ENCODE data around the gene ITGB1.

DNA sequence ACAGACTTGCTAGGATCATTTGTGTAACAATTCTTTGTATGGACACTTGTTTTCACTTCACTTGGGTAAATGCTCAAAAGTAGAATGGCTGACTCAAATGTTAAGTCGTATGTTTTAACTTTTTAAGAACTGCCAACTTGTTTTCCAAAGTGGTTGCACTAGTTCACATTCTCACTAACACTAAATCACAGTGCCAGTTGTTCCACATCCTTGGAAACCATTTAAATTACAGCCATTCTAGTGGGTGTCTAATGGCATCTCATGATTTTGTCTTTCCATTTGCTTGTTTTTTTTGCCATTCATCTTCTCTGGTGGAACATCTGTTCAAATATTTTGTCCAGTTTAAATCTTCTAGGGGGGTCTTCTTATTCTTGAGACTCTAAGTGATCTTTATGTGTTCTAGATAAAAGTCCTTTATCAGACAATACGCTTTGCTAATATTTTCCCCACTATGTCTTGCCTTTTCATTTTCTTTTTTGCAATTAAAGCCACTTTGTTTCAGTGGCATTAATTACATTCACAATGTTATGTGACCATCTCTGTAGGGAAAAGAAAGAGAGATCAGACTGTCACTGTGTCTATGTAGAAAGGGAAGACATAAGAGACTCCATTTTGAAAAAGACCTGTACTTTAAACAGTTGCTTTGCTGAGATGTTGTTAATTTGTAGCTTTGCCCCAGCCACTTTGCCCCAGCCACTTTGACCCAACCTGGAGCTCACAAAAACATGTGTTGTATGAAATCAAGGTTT is 63.9 kb downstream of the ITGB1 start:
- TF ChIP-seq, protein P1, sequence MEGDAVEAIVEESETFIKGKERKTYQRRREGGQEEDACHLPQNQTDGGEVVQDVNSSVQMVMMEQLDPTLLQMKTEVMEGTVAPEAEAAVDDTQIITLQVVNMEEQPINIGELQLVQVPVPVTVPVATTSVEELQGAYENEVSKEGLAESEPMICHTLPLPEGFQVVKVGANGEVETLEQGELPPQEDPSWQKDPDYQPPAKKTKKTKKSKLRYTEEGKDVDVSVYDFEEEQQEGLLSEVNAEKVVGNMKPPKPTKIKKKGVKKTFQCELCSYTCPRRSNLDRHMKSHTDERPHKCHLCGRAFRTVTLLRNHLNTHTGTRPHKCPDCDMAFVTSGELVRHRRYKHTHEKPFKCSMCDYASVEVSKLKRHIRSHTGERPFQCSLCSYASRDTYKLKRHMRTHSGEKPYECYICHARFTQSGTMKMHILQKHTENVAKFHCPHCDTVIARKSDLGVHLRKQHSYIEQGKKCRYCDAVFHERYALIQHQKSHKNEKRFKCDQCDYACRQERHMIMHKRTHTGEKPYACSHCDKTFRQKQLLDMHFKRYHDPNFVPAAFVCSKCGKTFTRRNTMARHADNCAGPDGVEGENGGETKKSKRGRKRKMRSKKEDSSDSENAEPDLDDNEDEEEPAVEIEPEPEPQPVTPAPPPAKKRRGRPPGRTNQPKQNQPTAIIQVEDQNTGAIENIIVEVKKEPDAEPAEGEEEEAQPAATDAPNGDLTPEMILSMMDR (conservative IDR thresholded peaks at IDR 0.05; ENCODE audit: low read depth in 2 of 2): no peak
- TF ChIP-seq POLR2AphosphoS5 (IDR thresholded peaks at IDR 0.05; ENCODE audit: low read depth) (no peak), CREB1 (CRISPR knock-in tag; IDR thresholded peaks at IDR 0.05; ENCODE audit: low read depth) (no peak), STAT1 (IDR thresholded peaks at IDR 0.05; ENCODE audit: unreplicated experiment) (no peak), EZH2 (IDR thresholded peaks at IDR 0.05; ENCODE audit: low read depth, unreplicated experiment) (no peak), JUNB (IDR thresholded peaks at IDR 0.05; ENCODE audit: unreplicated experiment) (no peak), EZH2phosphoT487 (IDR thresholded peaks at IDR 0.05; ENCODE audit: unreplicated experiment) (no peak), ZNF114 (CRISPR knock-in tag; IDR thresholded peaks at IDR 0.05) (no peak), NANOG (IDR thresholded peaks at IDR 0.05; ENCODE audit: borderline replicate concordance) (no peak), ZNF331 (CRISPR knock-in tag; IDR thresholded peaks at IDR 0.05; ENCODE audit: low read depth) (no peak)
- TF ChIP-seq, protein P2, sequence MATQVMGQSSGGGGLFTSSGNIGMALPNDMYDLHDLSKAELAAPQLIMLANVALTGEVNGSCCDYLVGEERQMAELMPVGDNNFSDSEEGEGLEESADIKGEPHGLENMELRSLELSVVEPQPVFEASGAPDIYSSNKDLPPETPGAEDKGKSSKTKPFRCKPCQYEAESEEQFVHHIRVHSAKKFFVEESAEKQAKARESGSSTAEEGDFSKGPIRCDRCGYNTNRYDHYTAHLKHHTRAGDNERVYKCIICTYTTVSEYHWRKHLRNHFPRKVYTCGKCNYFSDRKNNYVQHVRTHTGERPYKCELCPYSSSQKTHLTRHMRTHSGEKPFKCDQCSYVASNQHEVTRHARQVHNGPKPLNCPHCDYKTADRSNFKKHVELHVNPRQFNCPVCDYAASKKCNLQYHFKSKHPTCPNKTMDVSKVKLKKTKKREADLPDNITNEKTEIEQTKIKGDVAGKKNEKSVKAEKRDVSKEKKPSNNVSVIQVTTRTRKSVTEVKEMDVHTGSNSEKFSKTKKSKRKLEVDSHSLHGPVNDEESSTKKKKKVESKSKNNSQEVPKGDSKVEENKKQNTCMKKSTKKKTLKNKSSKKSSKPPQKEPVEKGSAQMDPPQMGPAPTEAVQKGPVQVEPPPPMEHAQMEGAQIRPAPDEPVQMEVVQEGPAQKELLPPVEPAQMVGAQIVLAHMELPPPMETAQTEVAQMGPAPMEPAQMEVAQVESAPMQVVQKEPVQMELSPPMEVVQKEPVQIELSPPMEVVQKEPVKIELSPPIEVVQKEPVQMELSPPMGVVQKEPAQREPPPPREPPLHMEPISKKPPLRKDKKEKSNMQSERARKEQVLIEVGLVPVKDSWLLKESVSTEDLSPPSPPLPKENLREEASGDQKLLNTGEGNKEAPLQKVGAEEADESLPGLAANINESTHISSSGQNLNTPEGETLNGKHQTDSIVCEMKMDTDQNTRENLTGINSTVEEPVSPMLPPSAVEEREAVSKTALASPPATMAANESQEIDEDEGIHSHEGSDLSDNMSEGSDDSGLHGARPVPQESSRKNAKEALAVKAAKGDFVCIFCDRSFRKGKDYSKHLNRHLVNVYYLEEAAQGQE (IDR thresholded peaks at IDR 0.05; ENCODE audit: unreplicated experiment): no peak
- TF ChIP-seq, protein P3, sequence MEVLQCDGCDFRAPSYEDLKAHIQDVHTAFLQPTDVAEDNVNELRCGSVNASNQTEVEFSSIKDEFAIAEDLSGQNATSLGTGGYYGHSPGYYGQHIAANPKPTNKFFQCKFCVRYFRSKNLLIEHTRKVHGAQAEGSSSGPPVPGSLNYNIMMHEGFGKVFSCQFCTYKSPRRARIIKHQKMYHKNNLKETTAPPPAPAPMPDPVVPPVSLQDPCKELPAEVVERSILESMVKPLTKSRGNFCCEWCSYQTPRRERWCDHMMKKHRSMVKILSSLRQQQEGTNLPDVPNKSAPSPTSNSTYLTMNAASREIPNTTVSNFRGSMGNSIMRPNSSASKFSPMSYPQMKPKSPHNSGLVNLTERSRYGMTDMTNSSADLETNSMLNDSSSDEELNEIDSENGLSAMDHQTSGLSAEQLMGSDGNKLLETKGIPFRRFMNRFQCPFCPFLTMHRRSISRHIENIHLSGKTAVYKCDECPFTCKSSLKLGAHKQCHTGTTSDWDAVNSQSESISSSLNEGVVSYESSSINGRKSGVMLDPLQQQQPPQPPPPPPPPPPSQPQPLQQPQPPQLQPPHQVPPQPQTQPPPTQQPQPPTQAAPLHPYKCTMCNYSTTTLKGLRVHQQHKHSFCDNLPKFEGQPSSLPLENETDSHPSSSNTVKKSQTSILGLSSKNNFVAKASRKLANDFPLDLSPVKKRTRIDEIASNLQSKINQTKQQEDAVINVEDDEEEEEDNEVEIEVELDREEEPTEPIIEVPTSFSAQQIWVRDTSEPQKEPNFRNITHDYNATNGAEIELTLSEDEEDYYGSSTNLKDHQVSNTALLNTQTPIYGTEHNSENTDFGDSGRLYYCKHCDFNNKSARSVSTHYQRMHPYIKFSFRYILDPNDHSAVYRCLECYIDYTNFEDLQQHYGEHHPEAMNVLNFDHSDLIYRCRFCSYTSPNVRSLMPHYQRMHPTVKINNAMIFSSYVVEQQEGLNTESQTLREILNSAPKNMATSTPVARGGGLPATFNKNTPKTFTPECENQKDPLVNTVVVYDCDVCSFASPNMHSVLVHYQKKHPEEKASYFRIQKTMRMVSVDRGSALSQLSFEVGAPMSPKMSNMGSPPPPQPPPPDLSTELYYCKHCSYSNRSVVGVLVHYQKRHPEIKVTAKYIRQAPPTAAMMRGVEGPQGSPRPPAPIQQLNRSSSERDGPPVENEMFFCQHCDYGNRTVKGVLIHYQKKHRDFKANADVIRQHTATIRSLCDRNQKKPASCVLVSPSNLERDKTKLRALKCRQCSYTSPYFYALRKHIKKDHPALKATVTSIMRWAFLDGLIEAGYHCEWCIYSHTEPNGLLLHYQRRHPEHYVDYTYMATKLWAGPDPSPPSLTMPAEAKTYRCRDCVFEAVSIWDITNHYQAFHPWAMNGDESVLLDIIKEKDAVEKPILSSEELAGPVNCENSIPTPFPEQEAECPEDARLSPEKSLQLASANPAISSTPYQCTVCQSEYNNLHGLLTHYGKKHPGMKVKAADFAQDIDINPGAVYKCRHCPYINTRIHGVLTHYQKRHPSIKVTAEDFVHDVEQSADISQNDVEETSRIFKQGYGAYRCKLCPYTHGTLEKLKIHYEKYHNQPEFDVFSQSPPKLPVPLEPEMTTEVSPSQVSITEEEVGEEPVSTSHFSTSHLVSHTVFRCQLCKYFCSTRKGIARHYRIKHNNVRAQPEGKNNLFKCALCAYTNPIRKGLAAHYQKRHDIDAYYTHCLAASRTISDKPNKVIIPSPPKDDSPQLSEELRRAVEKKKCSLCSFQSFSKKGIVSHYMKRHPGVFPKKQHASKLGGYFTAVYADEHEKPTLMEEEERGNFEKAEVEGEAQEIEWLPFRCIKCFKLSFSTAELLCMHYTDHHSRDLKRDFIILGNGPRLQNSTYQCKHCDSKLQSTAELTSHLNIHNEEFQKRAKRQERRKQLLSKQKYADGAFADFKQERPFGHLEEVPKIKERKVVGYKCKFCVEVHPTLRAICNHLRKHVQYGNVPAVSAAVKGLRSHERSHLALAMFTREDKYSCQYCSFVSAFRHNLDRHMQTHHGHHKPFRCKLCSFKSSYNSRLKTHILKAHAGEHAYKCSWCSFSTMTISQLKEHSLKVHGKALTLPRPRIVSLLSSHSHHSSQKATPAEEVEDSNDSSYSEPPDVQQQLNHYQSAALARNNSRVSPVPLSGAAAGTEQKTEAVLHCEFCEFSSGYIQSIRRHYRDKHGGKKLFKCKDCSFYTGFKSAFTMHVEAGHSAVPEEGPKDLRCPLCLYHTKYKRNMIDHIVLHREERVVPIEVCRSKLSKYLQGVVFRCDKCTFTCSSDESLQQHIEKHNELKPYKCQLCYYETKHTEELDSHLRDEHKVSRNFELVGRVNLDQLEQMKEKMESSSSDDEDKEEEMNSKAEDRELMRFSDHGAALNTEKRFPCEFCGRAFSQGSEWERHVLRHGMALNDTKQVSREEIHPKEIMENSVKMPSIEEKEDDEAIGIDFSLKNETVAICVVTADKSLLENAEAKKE (CRISPR knock-in tag; IDR thresholded peaks at IDR 0.05): no peak
- TF ChIP-seq, protein P4, sequence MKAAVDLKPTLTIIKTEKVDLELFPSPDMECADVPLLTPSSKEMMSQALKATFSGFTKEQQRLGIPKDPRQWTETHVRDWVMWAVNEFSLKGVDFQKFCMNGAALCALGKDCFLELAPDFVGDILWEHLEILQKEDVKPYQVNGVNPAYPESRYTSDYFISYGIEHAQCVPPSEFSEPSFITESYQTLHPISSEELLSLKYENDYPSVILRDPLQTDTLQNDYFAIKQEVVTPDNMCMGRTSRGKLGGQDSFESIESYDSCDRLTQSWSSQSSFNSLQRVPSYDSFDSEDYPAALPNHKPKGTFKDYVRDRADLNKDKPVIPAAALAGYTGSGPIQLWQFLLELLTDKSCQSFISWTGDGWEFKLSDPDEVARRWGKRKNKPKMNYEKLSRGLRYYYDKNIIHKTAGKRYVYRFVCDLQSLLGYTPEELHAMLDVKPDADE (IDR thresholded peaks at IDR 0.05): no peak
